NB4 (cell line): ENCODE data around the gene VDR.
"Not testable (repeated sequence)": the region's sequence is repeated elsewhere in the genome, so short reads cannot be mapped to it uniquely, and the experiment has no call there.

Source experiments
- DNase-seq: peaks from one replicate; pipeline ENCODE4 v3.0.0; 2010; ENCODE audit warnings: low read depth
- H3K4me3 ChIP-seq: one replicate; pipeline ENCODE4 v1.5.1; 2011; ENCODE audit warnings: mild to moderate bottlenecking, low read depth, low read length, moderate library complexity
- MAX ChIP-seq: IDR thresholded peaks from 2 replicates; pipeline ENCODE4 v1.6.1; 2011; ENCODE audit warnings: low read depth, low read length
- MYC ChIP-seq: IDR thresholded peaks from 2 replicates; pipeline ENCODE4 v1.6.1; 2011; ENCODE audit warnings: low read depth, low read length
- POLR2A ChIP-seq: IDR thresholded peaks from 2 replicates; pipeline ENCODE4 v1.6.1; 2011; ENCODE audit warnings: mild to moderate bottlenecking; ENCODE audit not compliant: insufficient read length; ENCODE audit errors: extremely low read depth
- TF ChIP-seq, protein P1 (sequence below): IDR thresholded peaks from one replicate; pipeline ENCODE4 v1.5.1; 2012; ENCODE audit warnings: low read depth, low read length

The VDR gene

GRCh38 chr12:47818007-47818376, 86.8 kb downstream of the VDR start:
- TF ChIP-seq MYC: no peak
- TF ChIP-seq MAX: no peak
- TF ChIP-seq, protein P1, sequence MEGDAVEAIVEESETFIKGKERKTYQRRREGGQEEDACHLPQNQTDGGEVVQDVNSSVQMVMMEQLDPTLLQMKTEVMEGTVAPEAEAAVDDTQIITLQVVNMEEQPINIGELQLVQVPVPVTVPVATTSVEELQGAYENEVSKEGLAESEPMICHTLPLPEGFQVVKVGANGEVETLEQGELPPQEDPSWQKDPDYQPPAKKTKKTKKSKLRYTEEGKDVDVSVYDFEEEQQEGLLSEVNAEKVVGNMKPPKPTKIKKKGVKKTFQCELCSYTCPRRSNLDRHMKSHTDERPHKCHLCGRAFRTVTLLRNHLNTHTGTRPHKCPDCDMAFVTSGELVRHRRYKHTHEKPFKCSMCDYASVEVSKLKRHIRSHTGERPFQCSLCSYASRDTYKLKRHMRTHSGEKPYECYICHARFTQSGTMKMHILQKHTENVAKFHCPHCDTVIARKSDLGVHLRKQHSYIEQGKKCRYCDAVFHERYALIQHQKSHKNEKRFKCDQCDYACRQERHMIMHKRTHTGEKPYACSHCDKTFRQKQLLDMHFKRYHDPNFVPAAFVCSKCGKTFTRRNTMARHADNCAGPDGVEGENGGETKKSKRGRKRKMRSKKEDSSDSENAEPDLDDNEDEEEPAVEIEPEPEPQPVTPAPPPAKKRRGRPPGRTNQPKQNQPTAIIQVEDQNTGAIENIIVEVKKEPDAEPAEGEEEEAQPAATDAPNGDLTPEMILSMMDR: no peak
- no peak for TF ChIP-seq POLR2A
- peak overlapping the region; percentile 10 for H3K4me3 ChIP-seq
- no peak for DNase-seq

GRCh38 chr12:47817272-47818006, 87.4 kb downstream of the VDR start:
- TF ChIP-seq, protein P1: peak; percentile 30
- 0 out of 2 replicates have a peak, but pooled peaks have one; percentile 29 for TF ChIP-seq MYC
- TF ChIP-seq MAX: no peak
- TF ChIP-seq POLR2A: no peak
- peak overlapping the region; percentile 10 for H3K4me3 ChIP-seq
- DNase-seq: no peak

DNA sequence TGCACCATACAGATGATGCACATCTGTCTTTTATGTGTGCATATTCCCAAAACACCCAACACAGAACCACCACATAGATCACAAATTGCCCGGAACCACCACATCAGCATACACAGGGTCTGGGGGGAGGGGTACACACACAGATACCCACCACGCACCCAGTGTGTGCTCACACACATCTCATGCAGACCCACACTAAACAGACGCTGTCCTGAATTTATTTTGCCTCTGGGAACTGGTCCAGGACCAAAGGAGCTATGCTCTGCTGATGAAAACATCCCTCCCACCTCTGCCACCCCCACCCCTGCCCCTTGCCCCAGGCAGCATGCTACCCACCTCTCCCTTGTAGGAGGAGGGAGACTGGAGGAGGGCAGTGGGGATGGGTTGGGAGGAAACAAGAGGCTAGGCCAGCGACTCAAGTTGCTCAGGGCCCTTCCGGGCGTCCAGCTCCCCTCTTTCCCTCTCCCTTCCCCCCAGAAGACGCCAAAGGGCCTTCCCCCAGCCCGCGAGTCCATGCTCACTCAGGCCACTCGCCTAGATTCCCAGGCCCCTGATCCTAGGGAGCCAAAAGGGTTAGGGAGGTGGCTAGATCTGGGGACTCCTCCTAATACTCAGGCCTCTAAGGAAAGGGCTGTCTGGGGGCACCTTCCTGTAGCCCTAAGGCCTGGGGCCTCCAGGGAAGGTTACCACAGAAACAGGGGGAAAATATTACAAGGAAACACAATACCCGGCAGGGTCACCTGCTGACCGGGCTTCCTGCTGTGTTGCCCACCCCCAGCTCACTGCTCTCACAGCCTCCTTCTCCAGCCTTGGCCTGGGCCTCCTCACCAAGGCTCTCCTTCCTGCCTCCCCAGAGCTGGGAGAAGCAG, 88.2 kb downstream of the VDR start:
- DNase-seq: no peak
- TF ChIP-seq POLR2A: no peak
- TF ChIP-seq MAX: no peak
- TF ChIP-seq MYC: no peak
- TF ChIP-seq, protein P1: no peak
- H3K4me3 ChIP-seq: no peak overlapping the region

DNA sequence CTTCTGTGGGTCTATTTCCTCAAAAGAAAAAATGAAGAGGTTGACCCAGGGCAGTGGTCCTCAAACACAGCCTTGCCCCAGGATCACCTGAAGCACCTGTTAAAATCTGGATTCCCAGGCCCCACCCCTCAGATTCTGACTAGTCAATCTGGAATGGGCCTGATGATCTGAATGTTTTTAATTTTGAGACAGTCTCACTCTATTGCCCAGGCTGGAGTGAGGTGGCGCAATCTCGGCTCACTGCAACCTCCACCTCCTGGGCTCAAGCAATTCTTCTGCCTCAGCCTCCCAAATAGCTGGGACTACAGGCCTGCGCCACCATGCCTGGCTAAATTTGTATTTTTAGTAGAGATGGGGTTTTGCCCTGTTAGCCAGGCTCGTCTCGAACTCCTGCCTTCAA, 89.3 kb downstream of the VDR start:
- not testable (repeated sequence) for DNase-seq, H3K4me3 ChIP-seq

DNA sequence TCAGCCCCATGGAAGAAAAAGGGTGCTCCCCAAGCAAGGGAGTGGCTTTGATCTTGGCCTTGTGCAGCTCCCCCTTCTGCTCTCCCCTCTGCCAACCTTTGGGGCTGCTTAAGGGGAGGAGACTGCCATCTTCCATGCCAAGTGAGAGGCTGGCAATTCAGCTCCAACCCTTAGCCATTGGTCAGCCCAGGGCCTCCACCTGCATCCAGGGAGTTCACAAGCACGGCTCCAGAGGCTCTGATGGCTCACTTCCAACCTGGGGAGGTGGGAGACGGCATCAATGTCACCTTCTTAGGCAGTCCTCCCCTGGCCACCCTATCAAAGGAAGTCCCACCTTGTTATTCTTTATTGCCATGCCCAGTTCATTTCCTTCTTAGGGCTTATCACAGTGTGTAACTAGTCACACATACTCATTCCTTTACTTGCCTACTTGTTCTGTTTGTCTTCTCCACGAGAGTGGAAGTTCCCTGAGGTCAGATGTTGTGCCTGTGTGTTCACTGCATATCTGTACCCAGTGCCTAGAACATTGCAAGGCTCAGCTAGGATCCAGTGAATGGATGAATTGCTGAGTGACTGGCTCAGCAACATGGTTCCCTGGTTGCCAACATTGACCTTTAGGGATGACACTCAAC, 90.1 kb downstream of the VDR start:
- peak overlapping the region; percentile 60 for H3K4me3 ChIP-seq
- no peak for DNase-seq
- TF ChIP-seq POLR2A: no peak
- no peak for TF ChIP-seq MAX
- TF ChIP-seq MYC: no peak
- TF ChIP-seq, protein P1: no peak
